ENCODE data around the gene RASAL2.
A peak's percentile ranks its signal among the peaks of the same experiment; 100 is the strongest.

The RASAL2 gene

GRCh38 chr1:178528953-178529335 is 435.0 kb downstream of the RASAL2 start:
- no peak for DNase-seq

- no peak for DNase-seq
These were observed 435.6 kb downstream of the RASAL2 start for GRCh38 chr1:178529364-178530036.

GRCh38 chr1:178530037-178530402 is 436.1 kb downstream of the RASAL2 start:
- DNase-seq = no peak

GRCh38 chr1:178530502-178530901 is 436.6 kb downstream of the RASAL2 start:
- no peak for DNase-seq

DNA sequence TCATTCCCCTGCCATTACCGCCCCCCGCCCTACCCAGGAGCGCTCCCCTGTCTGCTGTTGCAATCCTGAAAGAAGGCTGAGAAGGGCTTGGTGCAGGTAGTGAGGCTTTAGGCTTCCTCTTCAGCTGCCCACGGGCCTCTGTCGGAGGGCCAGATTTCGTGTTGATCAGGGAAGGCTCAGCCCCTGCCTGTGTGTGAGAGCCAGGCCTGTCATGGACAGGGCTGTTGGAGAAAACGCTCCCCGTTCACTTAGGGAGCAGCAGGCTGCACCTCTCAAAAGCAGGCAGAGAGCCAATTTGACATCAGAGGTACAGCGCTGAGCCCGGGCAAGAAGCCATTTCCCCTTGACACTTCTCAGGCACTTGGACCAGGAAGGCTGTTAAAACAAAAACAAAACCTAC is 438.0 kb downstream of the RASAL2 start:
- DNase-seq = no peak

GRCh38 chr1:178532392-178532791 is 438.5 kb downstream of the RASAL2 start:
- DNase-seq = peak; percentile 73

- no peak for DNase-seq
These were observed 439.4 kb downstream of the RASAL2 start for GRCh38 chr1:178533121-178533946.

Measured in activated CD4-positive, alpha-beta T cell treated with anti-CD3 and anti-CD28 coated beads, Interleukin-10, Interleukin-2, amounts not matched to agents 100 ng/mL and 50 ng/mL, durations not matched to agents 16 hours and 8 hours (primary cell).